HEK293 (cell line): Measurements from ENCODE around the gene ASB6.

Experiments used
- KLF1 ChIP-seq: fragments of 450-650 bp; formaldehyde crosslinking; IDR thresholded peaks from 2 replicates; pipeline ENCODE4 v1.5.1; 2016; ENCODE audit warnings: missing biosample characterization, missing genetic modification characterization
- KLF10 ChIP-seq: fragments of 450-650 bp; IDR thresholded peaks from 2 replicates; pipeline ENCODE4 v1.5.1; 2018; ENCODE audit warnings: missing biosample characterization, mild to moderate bottlenecking, missing genetic modification characterization
- KLF7 ChIP-seq: fragments of 450-650 bp; formaldehyde crosslinking; IDR thresholded peaks from 2 replicates; pipeline ENCODE4 v1.5.1; 2016; ENCODE audit warnings: missing biosample characterization, missing genetic modification characterization, borderline replicate concordance
- SP7 ChIP-seq: fragments of 450-650 bp; formaldehyde crosslinking; IDR thresholded peaks from 2 replicates; pipeline ENCODE4 v1.5.1; 2016; ENCODE audit warnings: missing biosample characterization, missing genetic modification characterization
- TSHZ1 ChIP-seq: fragments of 450-650 bp; formaldehyde crosslinking; IDR thresholded peaks from 2 replicates; pipeline ENCODE4 v1.5.1; 2016; ENCODE audit warnings: missing biosample characterization, missing genetic modification characterization, borderline replicate concordance
- YY1 ChIP-seq: fragments of 450-650 bp; formaldehyde crosslinking; IDR thresholded peaks from 2 replicates; pipeline ENCODE4 v1.5.1; 2018; ENCODE audit warnings: missing biosample characterization, missing genetic modification characterization
- ZBTB8A ChIP-seq: fragments of 450-650 bp; formaldehyde crosslinking; IDR thresholded peaks from 2 replicates; pipeline ENCODE4 v1.5.1; 2016; ENCODE audit warnings: missing biosample characterization, missing genetic modification characterization
- ZNF132 ChIP-seq: fragments of 450-650 bp; formaldehyde crosslinking; IDR thresholded peaks from 2 replicates; pipeline ENCODE4 v1.5.1; 2017; ENCODE audit warnings: missing biosample characterization, missing genetic modification characterization, borderline replicate concordance
- ZNF174 ChIP-seq: fragments of 450-650 bp; formaldehyde crosslinking; IDR thresholded peaks from 2 replicates; pipeline ENCODE4 v1.5.0; 2017; ENCODE audit warnings: missing biosample characterization, mild to moderate bottlenecking, missing genetic modification characterization
- ZNF175 ChIP-seq: fragments of 450-650 bp; formaldehyde crosslinking; IDR thresholded peaks from 2 replicates; pipeline ENCODE4 v1.5.1; 2016; ENCODE audit warnings: missing biosample characterization, missing genetic modification characterization
- ZNF184 ChIP-seq: fragments of 450-650 bp; IDR thresholded peaks from 2 replicates; pipeline ENCODE4 v1.5.1; 2018; ENCODE audit warnings: missing biosample characterization, mild to moderate bottlenecking, missing genetic modification characterization
- ZNF266 ChIP-seq: fragments of 450-650 bp; formaldehyde crosslinking; IDR thresholded peaks from 2 replicates; pipeline ENCODE4 v1.5.1; 2016; ENCODE audit warnings: missing biosample characterization, missing genetic modification characterization, low read depth
- ZNF404 ChIP-seq: fragments of 450-650 bp; formaldehyde crosslinking; IDR thresholded peaks from 2 replicates; pipeline ENCODE4 v1.5.1; 2017; ENCODE audit warnings: missing biosample characterization, missing genetic modification characterization
- ZNF501 ChIP-seq: fragments of 450-650 bp; formaldehyde crosslinking; IDR thresholded peaks from 2 replicates; pipeline ENCODE4 v1.5.1; 2016; ENCODE audit warnings: missing biosample characterization, missing genetic modification characterization
- ZNF571 ChIP-seq: fragments of 450-650 bp; formaldehyde crosslinking; IDR thresholded peaks from 2 replicates; pipeline ENCODE4 v1.5.0; 2017; ENCODE audit warnings: missing biosample characterization, missing genetic modification characterization
- ZNF596 ChIP-seq: fragments of 450-650 bp; IDR thresholded peaks from 2 replicates; pipeline ENCODE4 v1.5.0; 2018; ENCODE audit warnings: missing biosample characterization, mild to moderate bottlenecking, missing genetic modification characterization, moderate library complexity
- ZNF621 ChIP-seq: fragments of 450-650 bp; formaldehyde crosslinking; IDR thresholded peaks from 2 replicates; pipeline ENCODE4 v1.5.1; 2017; ENCODE audit warnings: missing biosample characterization, missing genetic modification characterization
- ZNF626 ChIP-seq: fragments of 450-650 bp; sonication (Bioruptor Pico); formaldehyde crosslinking; IDR thresholded peaks from 2 replicates; pipeline ENCODE4 v1.5.1; 2018; ENCODE audit warnings: missing biosample characterization, missing genetic modification characterization, inconsistent platforms
- ZNF654 ChIP-seq: fragments of 450-650 bp; formaldehyde crosslinking; IDR thresholded peaks from 2 replicates; pipeline ENCODE4 v1.5.1; 2016; ENCODE audit warnings: low read depth, missing biosample characterization, missing genetic modification characterization
- ZNF670 ChIP-seq: fragments of 450-650 bp; formaldehyde crosslinking; IDR thresholded peaks from 2 replicates; pipeline ENCODE4 v1.5.1; 2016; ENCODE audit warnings: missing biosample characterization, missing genetic modification characterization, low read depth
- ZNF768 ChIP-seq: fragments of 450-650 bp; formaldehyde crosslinking; IDR thresholded peaks from 2 replicates; pipeline ENCODE4 v1.5.1; 2018; ENCODE audit warnings: missing biosample characterization, mild to moderate bottlenecking, missing genetic modification characterization
- ZNF777 ChIP-seq: fragments of 450-650 bp; formaldehyde crosslinking; IDR thresholded peaks from 2 replicates; pipeline ENCODE4 v1.5.1; 2017; ENCODE audit warnings: missing biosample characterization, missing genetic modification characterization, borderline replicate concordance
- ZNF785 ChIP-seq: fragments of 450-650 bp; formaldehyde crosslinking; IDR thresholded peaks from 2 replicates; pipeline ENCODE4 v1.5.1; 2016; ENCODE audit warnings: missing biosample characterization, missing genetic modification characterization
- ZSCAN23 ChIP-seq: fragments of 450-650 bp; formaldehyde crosslinking; IDR thresholded peaks from 2 replicates; pipeline ENCODE4 v1.5.1; 2016; ENCODE audit warnings: missing biosample characterization, missing genetic modification characterization
- TF ChIP-seq, protein P1 (sequence below): fragments of 450-650 bp; formaldehyde crosslinking; IDR thresholded peaks from 2 replicates; pipeline ENCODE4 v1.5.1; 2016; ENCODE audit warnings: missing biosample characterization, missing genetic modification characterization
- TF ChIP-seq, protein P2 (sequence below): fragments of 450-650 bp; formaldehyde crosslinking; optimal IDR thresholded peaks from 2 replicates; pipeline ENCODE3; 2016; ENCODE audit warnings: missing biosample characterization, mild to moderate bottlenecking, missing genetic modification characterization
- TF ChIP-seq, protein P3 (sequence below): fragments of 450-650 bp; formaldehyde crosslinking; conservative IDR thresholded peaks from 2 replicates; pipeline ENCODE4 v1.5.1; 2016; ENCODE audit warnings: low read depth, missing biosample characterization, missing genetic modification characterization
- TF ChIP-seq, protein P4 (sequence below): fragments of 450-650 bp; formaldehyde crosslinking; IDR thresholded peaks from 2 replicates; pipeline ENCODE4 v1.5.1; 2017; ENCODE audit warnings: missing biosample characterization, missing genetic modification characterization

The ASB6 gene

GRCh38 chr9:129610473-129611306 is 31.3 kb downstream of the ASB6 start (continued):
- TF ChIP-seq, protein P1, sequence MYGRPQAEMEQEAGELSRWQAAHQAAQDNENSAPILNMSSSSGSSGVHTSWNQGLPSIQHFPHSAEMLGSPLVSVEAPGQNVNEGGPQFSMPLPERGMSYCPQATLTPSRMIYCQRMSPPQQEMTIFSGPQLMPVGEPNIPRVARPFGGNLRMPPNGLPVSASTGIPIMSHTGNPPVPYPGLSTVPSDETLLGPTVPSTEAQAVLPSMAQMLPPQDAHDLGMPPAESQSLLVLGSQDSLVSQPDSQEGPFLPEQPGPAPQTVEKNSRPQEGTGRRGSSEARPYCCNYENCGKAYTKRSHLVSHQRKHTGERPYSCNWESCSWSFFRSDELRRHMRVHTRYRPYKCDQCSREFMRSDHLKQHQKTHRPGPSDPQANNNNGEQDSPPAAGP: 0 out of 2 replicates have a peak, but pooled peaks have one; percentile 29
- TF ChIP-seq ZNF175 (no peak), ZNF266 (tag by site-specific recombination) (no peak), ZNF654 (tag by site-specific recombination) (peak; percentile 52), ZBTB8A (tag by site-specific recombination) (no peak), ZNF501 (tag by site-specific recombination) (peak; percentile 43; the same call in 1 of the 2 replicates), ZNF621 (tag by site-specific recombination) (no peak), ZNF184 (tag by site-specific recombination) (0 out of 2 replicates have a peak, but pooled peaks have one; percentile 31), TSHZ1 (no peak), ZNF596 (peak; percentile 38; the same call in 1 of the 2 replicates), ZNF174 (no peak), KLF10 (peak; percentile 47; the same call in 1 of the 2 replicates), ZNF626 (tag by site-specific recombination) (no peak), YY1 (tag by site-specific recombination) (peak; percentile 81; the same call in 1 of the 2 replicates), ZNF571 (tag by site-specific recombination) (no peak), KLF1 (tag by site-specific recombination) (peak; percentile 16; the same call in 1 of the 2 replicates), SP7 (tag by site-specific recombination) (peak; percentile 26), ZNF670 (tag by site-specific recombination) (no peak), ZNF777 (tag by site-specific recombination) (no peak), ZNF404 (tag by site-specific recombination) (no peak), KLF7 (no peak; the same call in 1 of the 2 replicates), ZNF768 (tag by site-specific recombination) (no peak), ZNF785 (tag by site-specific recombination) (peak; percentile 26; the same call in 1 of the 2 replicates), ZNF132 (tag by site-specific recombination) (no peak), ZSCAN23 (tag by site-specific recombination) (no peak)
- TF ChIP-seq, protein P2, sequence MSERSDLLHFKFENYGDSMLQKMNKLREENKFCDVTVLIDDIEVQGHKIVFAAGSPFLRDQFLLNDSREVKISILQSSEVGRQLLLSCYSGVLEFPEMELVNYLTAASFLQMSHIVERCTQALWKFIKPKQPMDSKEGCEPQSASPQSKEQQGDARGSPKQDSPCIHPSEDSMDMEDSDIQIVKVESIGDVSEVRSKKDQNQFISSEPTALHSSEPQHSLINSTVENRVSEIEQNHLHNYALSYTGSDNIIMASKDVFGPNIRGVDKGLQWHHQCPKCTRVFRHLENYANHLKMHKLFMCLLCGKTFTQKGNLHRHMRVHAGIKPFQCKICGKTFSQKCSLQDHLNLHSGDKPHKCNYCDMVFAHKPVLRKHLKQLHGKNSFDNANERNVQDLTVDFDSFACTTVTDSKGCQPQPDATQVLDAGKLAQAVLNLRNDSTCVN (tag by site-specific recombination): peak; percentile 60
- TF ChIP-seq, protein P3, sequence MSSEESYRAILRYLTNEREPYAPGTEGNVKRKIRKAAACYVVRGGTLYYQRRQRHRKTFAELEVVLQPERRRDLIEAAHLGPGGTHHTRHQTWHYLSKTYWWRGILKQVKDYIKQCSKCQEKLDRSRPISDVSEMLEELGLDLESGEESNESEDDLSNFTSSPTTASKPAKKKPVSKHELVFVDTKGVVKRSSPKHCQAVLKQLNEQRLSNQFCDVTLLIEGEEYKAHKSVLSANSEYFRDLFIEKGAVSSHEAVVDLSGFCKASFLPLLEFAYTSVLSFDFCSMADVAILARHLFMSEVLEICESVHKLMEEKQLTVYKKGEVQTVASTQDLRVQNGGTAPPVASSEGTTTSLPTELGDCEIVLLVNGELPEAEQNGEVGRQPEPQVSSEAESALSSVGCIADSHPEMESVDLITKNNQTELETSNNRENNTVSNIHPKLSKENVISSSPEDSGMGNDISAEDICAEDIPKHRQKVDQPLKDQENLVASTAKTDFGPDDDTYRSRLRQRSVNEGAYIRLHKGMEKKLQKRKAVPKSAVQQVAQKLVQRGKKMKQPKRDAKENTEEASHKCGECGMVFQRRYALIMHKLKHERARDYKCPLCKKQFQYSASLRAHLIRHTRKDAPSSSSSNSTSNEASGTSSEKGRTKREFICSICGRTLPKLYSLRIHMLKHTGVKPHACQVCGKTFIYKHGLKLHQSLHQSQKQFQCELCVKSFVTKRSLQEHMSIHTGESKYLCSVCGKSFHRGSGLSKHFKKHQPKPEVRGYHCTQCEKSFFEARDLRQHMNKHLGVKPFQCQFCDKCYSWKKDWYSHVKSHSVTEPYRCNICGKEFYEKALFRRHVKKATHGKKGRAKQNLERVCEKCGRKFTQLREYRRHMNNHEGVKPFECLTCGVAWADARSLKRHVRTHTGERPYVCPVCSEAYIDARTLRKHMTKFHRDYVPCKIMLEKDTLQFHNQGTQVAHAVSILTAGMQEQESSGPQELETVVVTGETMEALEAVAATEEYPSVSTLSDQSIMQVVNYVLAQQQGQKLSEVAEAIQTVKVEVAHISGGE (tag by site-specific recombination): no peak
- TF ChIP-seq, protein P4, sequence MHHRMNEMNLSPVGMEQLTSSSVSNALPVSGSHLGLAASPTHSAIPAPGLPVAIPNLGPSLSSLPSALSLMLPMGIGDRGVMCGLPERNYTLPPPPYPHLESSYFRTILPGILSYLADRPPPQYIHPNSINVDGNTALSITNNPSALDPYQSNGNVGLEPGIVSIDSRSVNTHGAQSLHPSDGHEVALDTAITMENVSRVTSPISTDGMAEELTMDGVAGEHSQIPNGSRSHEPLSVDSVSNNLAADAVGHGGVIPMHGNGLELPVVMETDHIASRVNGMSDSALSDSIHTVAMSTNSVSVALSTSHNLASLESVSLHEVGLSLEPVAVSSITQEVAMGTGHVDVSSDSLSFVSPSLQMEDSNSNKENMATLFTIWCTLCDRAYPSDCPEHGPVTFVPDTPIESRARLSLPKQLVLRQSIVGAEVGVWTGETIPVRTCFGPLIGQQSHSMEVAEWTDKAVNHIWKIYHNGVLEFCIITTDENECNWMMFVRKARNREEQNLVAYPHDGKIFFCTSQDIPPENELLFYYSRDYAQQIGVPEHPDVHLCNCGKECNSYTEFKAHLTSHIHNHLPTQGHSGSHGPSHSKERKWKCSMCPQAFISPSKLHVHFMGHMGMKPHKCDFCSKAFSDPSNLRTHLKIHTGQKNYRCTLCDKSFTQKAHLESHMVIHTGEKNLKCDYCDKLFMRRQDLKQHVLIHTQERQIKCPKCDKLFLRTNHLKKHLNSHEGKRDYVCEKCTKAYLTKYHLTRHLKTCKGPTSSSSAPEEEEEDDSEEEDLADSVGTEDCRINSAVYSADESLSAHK (tag by site-specific recombination): no peak
